ENCODE results near the gene P2RX1. TPM values are rescaled to one million over a fixed set of nuclear protein-coding genes. Genes with fewer than 3 reads are reported as not detected.

The P2RX1 gene
- total and polyA plus RNA-seq, 2 donors (not counting 1 experiment from before 2014, with no cell fraction given) = 25.7 to 84.7 TPM

DNA sequence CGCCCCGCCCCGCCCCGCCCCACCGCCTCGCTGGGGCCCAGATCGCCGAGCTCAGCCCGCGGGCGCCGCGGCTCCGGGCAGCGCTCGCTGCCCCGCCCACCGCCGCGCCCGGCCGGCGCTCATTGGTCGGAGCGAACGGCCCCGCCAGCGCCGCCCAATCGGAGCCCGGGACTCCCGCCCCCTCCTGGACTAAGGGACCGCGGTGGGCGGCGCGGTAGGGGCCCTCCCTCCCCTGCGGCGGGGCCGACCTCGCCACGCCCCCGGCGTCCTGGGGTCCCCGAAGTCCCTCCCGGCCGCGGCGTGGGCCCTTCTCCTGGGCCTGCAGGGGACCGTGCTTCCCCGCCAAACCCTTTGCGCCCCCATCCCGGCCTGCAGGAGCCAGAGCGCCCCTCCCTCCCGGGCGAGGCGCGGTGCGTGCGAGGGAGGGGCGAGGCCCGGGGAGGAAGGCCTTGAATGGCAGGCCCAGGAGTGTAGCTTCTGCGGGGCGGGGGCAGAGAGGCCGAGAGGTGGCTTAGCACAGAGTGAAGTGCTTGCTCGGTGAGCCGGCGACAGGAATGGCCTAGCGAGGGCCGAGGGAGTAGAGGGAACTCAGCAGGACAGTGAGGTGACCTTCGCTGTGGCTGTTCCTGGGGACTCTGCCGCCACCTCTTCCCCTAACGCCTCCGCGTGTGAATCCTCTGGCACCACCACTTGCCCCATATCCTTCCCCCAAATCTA, 23.1 kb downstream of the P2RX1 start, which contains the start of gene CAMKK1:
Gene CAMKK1, minus strand, starts transcription at position 51 of the 717 bp plus-strand sequence. CDS start 7,366 bp downstream, outside the sequence.
- H3K4me2 ChIP-seq (replicated peaks; ENCODE audit: low read depth, low read length, poor library complexity, severe bottlenecking) = peak within 1 kb of the TSS; percentile 100
- Mint-ChIP-seq H3K4me3 (peak within 1 kb of the TSS; percentile 93), H3K4me1 (peaks cover 40% of the 10 kb centered on the region), H3K27me3 (no peaks in the 10 kb centered on the region), H3K27ac (peak within 1 kb of the TSS; percentile 89), H3K9me3 (ENCODE audit: insufficient read depth) (no peaks in the 10 kb centered on the region)
- TF ChIP-seq, protein P1, sequence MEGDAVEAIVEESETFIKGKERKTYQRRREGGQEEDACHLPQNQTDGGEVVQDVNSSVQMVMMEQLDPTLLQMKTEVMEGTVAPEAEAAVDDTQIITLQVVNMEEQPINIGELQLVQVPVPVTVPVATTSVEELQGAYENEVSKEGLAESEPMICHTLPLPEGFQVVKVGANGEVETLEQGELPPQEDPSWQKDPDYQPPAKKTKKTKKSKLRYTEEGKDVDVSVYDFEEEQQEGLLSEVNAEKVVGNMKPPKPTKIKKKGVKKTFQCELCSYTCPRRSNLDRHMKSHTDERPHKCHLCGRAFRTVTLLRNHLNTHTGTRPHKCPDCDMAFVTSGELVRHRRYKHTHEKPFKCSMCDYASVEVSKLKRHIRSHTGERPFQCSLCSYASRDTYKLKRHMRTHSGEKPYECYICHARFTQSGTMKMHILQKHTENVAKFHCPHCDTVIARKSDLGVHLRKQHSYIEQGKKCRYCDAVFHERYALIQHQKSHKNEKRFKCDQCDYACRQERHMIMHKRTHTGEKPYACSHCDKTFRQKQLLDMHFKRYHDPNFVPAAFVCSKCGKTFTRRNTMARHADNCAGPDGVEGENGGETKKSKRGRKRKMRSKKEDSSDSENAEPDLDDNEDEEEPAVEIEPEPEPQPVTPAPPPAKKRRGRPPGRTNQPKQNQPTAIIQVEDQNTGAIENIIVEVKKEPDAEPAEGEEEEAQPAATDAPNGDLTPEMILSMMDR (IDR thresholded peaks at IDR 0.05) = no peak
- no peak for TF ChIP-seq EZH2 (IDR thresholded peaks at IDR 0.05; ENCODE audit: borderline replicate concordance, insufficient read depth, low read depth, low read length, poor library complexity, severe bottlenecking)
- 3% methylated on average over 71 of the region's 75 CpGs for WGBS (ENCODE audit: insufficient coverage)
- intact Hi-C loops (cut with micrococcal nuclease) = loop anchor here (1.0 to 2.0 kb wide), 5 partner anchors 11 to 68 kb away; partner anchors contain the start of gene NCBP3
- peak; percentile 95 for DNase-seq
- peak within 1 kb of the TSS; percentile 14 to 75 (median 64) for H3K4me3 ChIP-seq (ENCODE audit: control extremely low read depth in 1 of 5, extremely low read depth in 1 of 5, insufficient read depth in 1 of 5, low read depth in 2 of 5, low read length in 4 of 5)
- peaks cover 15% of the 10 kb centered on the region for H3K79me2 ChIP-seq (ENCODE audit: control insufficient read depth, insufficient read depth, low read length)
- CTCF ChIA-PET = interaction anchor here (0.8 to 5.6 kb wide), 8 partner anchors 10 to 106 kb away, joined by 3 to 48 read pairs (median 6); partner anchors contain the start of gene NCBP3
- no peaks in the 10 kb centered on the region for H3K27me3 ChIP-seq (replicated peaks in 1 of 4; ENCODE audit: control extremely low read depth in 1 of 4, control insufficient read depth in 3 of 4, insufficient read depth in 4 of 4, low read length in 3 of 4)
- H3K4me1 ChIP-seq (ENCODE audit: control insufficient read depth in 2 of 2, insufficient read depth in 2 of 2, low read length in 2 of 2) = peaks cover 20 to 42% of the 10 kb centered on the region in 2 donors
- H3K9ac ChIP-seq (ENCODE audit: low read length) = peak within 1 kb of the TSS; percentile 77
- no peaks in the 10 kb centered on the region for H3K36me3 ChIP-seq (replicated peaks in 1 of 2; ENCODE audit: control extremely low read depth in 1 of 2, control insufficient read depth in 1 of 2, extremely low read depth in 1 of 2, insufficient read depth in 2 of 2, low read length in 1 of 2)
- POLR2A ChIA-PET = interaction anchor here (0.6 to 1.7 kb wide), 6 partner anchors 11 to 72 kb away, joined by 4 to 15 read pairs (median 6); partner anchors contain the start of gene P2RX1
- H4K20me1 ChIP-seq (ENCODE audit: control insufficient read depth, insufficient read depth, low read length, poor library complexity, severe bottlenecking) = no peaks in the 10 kb centered on the region
- H3K9me3 ChIP-seq (ENCODE audit: control extremely low read depth in 1 of 3, control insufficient read depth in 2 of 3, insufficient read depth in 1 of 3, low read length in 2 of 3) = no peaks in the 10 kb centered on the region
- peak; percentile 86 for ATAC-seq (ENCODE audit: low read depth)
- H2AFZ ChIP-seq (ENCODE audit: insufficient read depth, low read depth, low read length, poor library complexity, severe bottlenecking) = peak within 1 kb of the TSS; percentile 91
- H3K27ac ChIP-seq (ENCODE audit: low read length in 2 of 2) = peak within 1 kb of the TSS; percentile 56 to 57
